OCI-LY1 (cell line): Measurements from ENCODE around the gene SCN10A.

Experiments
- CTCF ChIP-seq: fragments of 200-600 bp; sonication (generic), shearing (Covaris generic); IDR thresholded peaks from 2 replicates; pipeline ENCODE4 v1.5.1; 2017; ENCODE audit warnings: mild to moderate bottlenecking, antibody characterized with exemption, low read length, moderate library complexity, mixed read lengths
- EZH2 ChIP-seq: fragments of 200-600 bp; sonication (generic), shearing (Covaris generic); IDR thresholded peaks from 2 replicates; pipeline ENCODE4 v1.8.0; 2017; ENCODE audit warnings: borderline replicate concordance, mixed run types, mild to moderate bottlenecking, antibody characterized with exemption, low read length, moderate library complexity, mixed read lengths

GRCh38 chr3:38793721-38794120 lies 22.3 kb downstream of the SCN10A start:
- no peak for TF ChIP-seq CTCF
- TF ChIP-seq EZH2, result no peak
